HG02610 (cell line): ENCODE results near the gene VWCE.
"Not testable (repeated sequence)": the region's sequence is repeated elsewhere in the genome, so short reads cannot be mapped to it uniquely, and the experiment has no call there.

Experiments used
- ATAC-seq: cut with Tn5 transposase; IDR thresholded peaks from one replicate; pipeline ENCODE4 v1.9.1; 2021; ENCODE audit warnings: mild to moderate bottlenecking, moderate library complexity; ENCODE audit not compliant: unreplicated experiment

VWCE gene

DNA sequence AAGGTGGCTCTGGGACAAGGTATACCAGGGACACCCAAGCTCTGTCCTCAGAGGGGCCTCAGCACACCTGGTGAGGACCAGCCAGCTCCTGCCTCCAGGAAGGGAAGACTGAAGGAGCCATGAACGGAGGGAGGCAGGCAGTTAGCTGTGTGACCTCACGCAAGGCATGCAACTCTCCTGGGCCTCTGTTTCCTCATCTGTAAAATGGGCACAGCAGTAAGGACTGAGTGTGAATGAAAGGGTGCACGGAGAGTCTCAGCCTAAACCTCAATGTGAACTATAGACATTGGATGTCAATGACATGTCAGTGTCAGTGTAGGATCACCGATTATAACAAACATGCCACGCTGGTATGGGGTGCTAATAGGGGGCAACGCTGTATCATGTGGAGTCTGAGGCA is 35.8 kb downstream of the VWCE start:
- ATAC-seq, result no peak

DNA sequence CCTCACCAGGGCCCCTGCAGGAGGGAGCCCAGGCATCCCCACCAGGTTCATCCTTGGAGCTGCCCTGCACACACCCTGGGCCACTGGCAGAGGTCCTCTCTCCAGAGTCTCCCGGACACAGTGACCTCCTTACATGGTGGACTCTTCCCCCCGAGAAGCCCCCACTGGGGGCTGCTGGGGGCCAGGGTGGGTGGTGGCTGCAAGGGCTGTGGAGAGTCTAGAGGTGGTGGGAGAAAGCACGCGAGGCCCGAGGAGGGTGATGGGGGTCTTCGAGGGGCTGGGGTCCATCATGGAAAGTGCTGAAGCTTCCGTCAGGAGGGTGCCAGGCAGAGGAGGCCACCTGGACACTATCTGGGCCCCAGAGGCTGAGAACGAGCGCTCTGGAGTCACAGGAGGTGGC is 36.6 kb downstream of the VWCE start:
- ATAC-seq, result no peak

DNA sequence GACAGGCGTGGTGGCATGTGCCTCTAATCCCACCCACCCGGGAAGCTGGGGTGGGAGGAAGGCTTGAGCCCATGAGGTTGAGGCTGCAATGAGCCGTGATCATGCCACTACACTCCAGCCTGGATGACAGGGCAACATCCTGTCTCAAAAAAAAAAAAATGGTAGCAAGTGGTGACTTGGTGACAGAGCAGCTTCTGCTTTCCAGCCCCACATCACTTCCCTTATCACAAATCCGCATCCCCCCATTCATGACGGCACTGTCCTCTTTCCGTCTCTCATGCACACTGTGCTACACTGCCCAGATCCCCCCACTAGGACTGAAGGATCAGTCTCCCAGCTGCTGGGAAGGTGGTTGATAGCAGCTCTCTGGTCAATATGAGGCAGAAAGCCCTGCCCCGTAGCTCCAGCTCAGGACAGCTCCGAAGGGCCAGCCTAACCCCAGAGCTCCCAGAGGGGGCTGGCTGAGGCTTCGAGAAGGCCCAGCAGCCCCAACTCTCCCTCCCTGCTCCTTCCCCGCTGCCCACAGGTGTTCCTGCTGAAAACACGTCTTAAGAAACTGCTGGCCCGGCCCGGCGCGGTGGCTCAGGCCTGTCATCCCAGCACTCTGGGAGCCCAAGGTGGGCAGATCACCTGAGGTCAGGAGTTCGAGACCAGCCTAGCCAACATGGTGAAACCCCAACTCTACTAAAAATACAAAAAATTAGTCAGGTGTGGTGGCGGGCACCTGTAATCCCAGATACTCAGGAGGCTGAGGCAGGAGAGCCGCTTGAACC is 38.2 kb downstream of the VWCE start:
- ATAC-seq, result no peak

DNA sequence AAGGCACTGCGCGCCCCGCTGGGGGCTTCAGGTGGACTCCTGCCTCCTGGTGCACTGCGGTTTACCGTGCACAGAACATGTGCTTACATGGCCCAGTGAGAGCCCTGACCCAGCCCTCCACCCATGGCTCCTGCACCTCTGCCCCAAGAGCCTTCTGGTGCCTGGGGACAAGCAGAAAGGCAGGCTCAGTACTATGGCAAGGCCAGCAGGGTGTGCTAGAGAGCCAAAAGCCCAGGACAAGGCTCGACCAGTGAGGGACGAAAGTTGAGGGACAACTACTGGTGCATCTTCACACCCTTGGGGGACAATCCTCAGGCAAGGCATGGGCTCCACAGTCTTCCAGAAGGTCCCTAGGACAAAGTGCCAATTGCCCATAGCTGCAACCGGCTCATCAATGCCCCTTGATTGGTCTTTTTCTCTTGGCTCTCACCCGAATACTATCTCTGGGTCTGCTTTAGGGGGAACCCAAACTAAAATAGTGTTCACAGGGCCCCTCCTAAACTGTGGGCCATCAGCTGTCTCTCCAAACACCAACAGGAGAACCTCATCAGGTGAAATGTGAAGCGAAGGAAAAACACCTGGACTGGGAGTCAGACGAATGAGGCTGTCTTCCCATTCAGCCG is 40.6 kb downstream of the VWCE start:
- ATAC-seq, result peak; percentile 63

GRCh38 chr11:61252332-61252731 is 42.8 kb downstream of the VWCE start:
- ATAC-seq, result not testable (repeated sequence)

DNA sequence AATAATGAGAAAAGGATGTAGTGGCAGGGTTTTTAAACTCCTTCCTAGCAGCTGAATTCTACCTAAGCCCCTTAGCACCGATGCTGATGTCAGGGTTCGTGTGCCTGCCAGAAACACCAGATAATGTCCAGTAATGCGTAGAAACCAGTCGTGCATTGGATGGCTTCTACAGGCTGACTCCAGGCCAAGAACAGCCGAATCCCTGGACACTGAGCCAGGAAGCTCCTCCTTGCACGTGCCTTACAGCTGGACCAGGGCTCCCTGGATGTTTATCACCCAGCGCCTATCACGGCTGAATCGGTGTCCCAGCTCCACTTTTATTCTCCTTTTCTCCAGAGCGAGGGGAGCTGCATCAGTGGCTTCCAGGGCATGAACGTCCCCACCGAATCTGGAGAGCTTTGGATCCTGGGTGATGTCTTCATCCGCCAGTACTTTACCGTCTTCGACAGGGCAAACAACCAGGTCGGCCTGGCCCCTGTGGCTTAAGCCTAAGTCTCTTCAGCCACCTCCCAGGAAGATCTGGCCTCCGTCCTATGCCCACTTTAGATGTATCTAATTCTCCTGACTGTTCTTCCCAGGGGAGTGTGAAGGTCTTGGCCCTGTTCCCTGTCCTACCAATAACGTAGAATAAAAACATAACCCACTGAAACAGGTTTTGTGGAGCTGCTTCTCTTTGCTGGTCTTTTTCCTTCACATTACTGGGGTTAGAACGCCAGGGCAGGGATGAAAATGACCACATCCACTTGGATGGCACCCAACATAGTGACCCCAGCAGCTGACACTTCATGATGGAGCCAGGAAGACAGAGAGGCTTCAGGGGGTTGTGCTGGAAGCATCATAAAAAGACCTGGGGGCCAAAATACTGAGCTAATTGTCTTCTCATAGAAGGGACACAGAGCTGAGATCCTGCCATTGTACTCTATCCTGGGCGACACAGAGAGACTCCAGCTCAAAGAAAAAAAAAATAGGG is 44.0 kb downstream of the VWCE start:
- ATAC-seq, result not testable (repeated sequence)

- not testable (repeated sequence) for ATAC-seq
Observed at GRCh38 chr11:61249201-61249600, 45.9 kb downstream of the VWCE start.

- not testable (repeated sequence) for ATAC-seq
Observed at GRCh38 chr11:61248071-61248470, 47.0 kb downstream of the VWCE start.

GRCh38 chr11:61245284-61245964 is 49.7 kb downstream of the VWCE start:
- ATAC-seq, result not testable (repeated sequence)

DNA sequence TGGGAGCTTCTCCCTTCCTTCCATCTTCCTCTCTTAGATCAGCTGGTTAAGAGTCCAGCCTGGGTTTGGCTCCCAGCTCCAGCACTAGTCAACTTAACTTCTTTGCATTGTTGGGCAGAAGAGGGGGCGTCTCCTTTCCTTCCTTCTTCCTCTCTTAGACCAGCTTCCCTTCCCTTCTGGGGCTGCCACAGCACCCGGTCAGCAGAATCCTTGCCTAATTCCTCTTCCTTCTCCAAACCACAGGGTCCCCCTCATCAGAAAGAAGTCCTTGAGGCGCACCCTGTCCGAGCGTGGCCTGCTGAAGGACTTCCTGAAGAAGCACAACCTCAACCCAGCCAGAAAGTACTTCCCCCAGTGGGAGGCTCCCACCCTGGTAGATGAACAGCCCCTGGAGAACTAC is 53.6 kb downstream of the VWCE start:
- not testable (repeated sequence) for ATAC-seq

- ATAC-seq, result not testable (repeated sequence)
Observed at GRCh38 chr11:61240875-61241274, 54.2 kb downstream of the VWCE start, which contains the start of gene PGA5. Gene PGA5, plus strand, starts transcription at chr11:61241175. Its CDS starts 52 bp downstream, at chr11:61241227.

DNA sequence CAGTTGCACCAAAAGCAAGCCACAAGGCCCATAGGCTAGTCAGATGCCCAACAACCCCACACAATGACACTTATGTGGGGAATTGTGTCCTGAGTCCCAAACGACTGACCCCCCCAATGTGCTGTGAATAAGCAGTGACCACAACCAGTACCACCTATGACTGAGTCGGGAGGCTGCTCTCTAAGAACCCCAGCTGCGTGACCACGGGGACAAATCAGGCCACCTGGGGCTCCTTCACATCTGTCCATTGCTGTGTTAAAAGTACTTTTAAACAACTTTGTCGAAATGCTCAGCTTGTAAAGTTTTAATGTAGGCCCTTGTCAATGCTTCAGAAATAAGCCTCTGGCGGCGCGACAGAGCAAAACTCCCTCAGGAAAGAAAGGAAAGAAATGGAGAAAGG is 54.8 kb downstream of the VWCE start:
- not testable (repeated sequence) for ATAC-seq

- ATAC-seq, result not testable (repeated sequence)
Observed at GRCh38 chr11:61237130-61237529, 58.0 kb downstream of the VWCE start.

- ATAC-seq, result not testable (repeated sequence)
Observed at GRCh38 chr11:61232548-61233145, 62.5 kb downstream of the VWCE start.

DNA sequence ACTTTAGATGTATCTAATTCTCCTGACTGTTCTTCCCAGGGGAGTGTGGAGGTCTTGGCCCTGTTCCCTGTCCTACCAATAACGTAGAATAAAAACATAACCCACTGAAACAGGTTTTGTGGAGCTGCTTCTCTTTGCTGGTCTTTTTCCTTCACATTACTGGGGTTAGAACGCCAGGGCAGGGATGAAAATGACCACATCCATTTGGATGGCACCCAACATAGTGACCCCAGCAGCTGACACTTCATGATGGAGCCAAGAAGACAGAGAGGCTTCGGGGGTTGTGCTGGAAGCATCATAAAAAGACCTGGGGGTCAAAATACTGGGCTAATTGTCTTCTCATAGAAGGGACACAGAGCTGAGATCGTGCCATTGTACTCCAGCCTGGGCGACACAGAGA is 63.5 kb downstream of the VWCE start:
- not testable (repeated sequence) for ATAC-seq

DNA sequence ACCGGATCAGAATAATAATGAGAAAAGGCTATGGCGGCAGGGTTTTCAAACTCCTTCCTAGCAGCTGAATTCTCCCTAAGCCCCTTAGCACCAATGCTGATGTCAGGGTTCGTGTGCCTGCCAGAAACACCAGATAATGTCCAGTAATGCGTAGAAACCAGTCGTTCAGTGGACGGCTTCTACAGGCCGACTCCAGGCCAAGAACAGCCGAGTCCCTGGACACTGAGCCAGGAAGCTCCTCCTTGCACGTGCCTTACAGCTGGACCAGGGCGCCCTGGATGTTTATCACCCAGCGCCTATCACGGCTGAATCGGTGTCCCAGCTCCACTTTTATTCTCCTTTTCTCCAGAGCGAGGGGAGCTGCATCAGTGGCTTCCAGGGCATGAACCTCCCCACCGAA is 64.1 kb downstream of the VWCE start:
- ATAC-seq, result not testable (repeated sequence)

DNA sequence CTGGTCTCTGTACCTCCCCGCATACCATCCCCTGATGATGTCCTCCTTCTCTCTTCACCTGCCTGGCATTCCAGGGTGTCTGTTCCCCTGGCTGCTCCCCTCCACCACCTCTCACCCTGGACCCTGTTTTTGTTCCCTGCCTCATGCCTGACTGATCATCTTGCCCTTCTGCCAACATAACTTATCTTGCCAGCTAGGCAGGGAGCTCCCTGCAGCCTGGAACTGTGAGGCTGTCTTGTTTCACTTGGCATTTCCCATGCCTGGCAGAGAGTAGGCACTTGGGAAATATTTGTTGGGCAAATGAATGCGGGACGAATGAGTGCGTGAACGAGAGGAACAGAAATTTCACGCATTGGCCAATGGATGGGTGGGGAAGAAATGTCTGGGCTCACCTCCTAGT is 65.7 kb downstream of the VWCE start:
- not testable (repeated sequence) for ATAC-seq

GRCh38 chr11:61226457-61227137 is 68.5 kb downstream of the VWCE start:
- ATAC-seq, result not testable (repeated sequence)

DNA sequence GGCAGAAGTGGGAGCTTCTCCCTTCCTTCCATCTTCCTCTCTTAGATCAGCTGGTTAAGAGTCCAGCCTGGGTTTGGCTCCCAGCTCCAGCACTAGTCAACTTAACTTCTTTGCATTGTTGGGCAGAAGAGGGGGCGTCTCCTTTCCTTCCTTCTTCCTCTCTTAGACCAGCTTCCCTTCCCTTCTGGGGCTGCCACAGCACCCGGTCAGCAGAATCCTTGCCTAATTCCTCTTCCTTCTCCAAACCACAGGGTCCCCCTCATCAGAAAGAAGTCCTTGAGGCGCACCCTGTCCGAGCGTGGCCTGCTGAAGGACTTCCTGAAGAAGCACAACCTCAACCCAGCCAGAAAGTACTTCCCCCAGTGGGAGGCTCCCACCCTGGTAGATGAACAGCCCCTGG is 72.4 kb downstream of the VWCE start:
- ATAC-seq, result not testable (repeated sequence)

DNA sequence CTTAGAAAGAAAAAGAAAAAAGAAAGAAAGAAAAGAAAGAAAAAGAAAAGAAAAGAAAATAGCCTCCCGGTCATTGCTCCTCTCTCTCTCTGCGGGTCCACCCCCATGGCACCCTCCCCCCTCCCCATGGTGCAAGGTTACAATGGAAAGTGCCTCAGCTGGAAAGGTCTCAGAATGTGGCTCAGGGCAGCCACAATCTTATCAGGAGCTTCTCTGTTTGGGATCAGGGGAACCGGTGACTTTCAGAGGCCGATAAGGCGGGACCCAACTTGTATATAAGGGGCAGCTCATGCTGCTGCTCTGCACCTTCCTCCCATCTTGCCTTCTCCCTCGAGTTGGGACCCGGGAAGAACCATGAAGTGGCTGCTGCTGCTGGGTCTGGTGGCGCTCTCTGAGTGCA is 73.1 kb downstream of the VWCE start, which contains the start of gene PGA4:
Gene PGA4 (plus strand): TSS at position 301 of the 400 bp plus-strand sequence. CDS start 54 bp downstream, at position 355.
- ATAC-seq, result not testable (repeated sequence)
